ENCODE data around the gene MSI2. TPM values are rescaled to one million over a fixed set of nuclear protein-coding genes. Genes with fewer than 3 reads are reported as not detected.
A peak's percentile ranks its signal among the peaks of the same experiment; 100 is the strongest.

MSI2 gene
- total RNA-seq, 2 donors from 2014 or later, result 53.1 to 74.0 TPM

GRCh38 chr17:57485566-57485865 lies 229.2 kb downstream of the MSI2 start:
- WGBS, result 75% methylated on average over 4 of the region's 4 CpGs
- no peaks in the 10 kb centered on the region for H3K27me3 ChIP-seq (replicated peaks; ENCODE audit: insufficient read depth)
- DNase-seq (ENCODE audit: low spot score), result no peak
- no peaks in the 10 kb centered on the region for H3K36me3 ChIP-seq
- H3K9me3 ChIP-seq, result no peaks in the 10 kb centered on the region
- TF ChIP-seq CTCF (IDR thresholded peaks at IDR 0.05) (no peak), POLR2AphosphoS5 (IDR thresholded peaks at IDR 0.05) (no peak), POLR2A (IDR thresholded peaks at IDR 0.05) (no peak)
- H3K4me3 ChIP-seq, result no peak overlapping the region
- no peak overlapping the region for H3K27ac ChIP-seq
- intact Hi-C loops (cut with DNase I), result no loop called here
- peaks cover 12% of the 10 kb centered on the region for H3K4me1 ChIP-seq (replicated peaks)

GRCh38 chr17:57485916-57486881 lies 229.9 kb downstream of the MSI2 start:
- Histone ChIP-seq H3K27me3 (replicated peaks; ENCODE audit: insufficient read depth) (no peaks in the 10 kb centered on the region), H3K4me3 (no peak overlapping the region), H3K27ac (no peak overlapping the region), H3K36me3 (no peaks in the 10 kb centered on the region), H3K9me3 (no peaks in the 10 kb centered on the region), H3K4me1 (replicated peaks) (peaks cover 9% of the 10 kb centered on the region)
- DNase-seq (ENCODE audit: low spot score), result no peak
- 49% methylated on average over 13 of the region's 13 CpGs for WGBS
- intact Hi-C loops (cut with DNase I), result no loop called here
- TF ChIP-seq CTCF (IDR thresholded peaks at IDR 0.05) (no peak), POLR2A (IDR thresholded peaks at IDR 0.05) (no peak), POLR2AphosphoS5 (IDR thresholded peaks at IDR 0.05) (no peak)

GRCh38 chr17:57486882-57487301 lies 230.6 kb downstream of the MSI2 start:
- H3K27ac ChIP-seq, result no peak overlapping the region
- H3K27me3 ChIP-seq (replicated peaks; ENCODE audit: insufficient read depth), result no peaks in the 10 kb centered on the region
- DNase-seq (ENCODE audit: low spot score), result peak; percentile 28
- no peak for TF ChIP-seq POLR2A (IDR thresholded peaks at IDR 0.05)
- TF ChIP-seq CTCF (IDR thresholded peaks at IDR 0.05), result no peak
- no peak for TF ChIP-seq POLR2AphosphoS5 (IDR thresholded peaks at IDR 0.05)
- H3K4me1 ChIP-seq (replicated peaks), result peaks cover 9% of the 10 kb centered on the region
- H3K4me3 ChIP-seq, result no peak overlapping the region
- whole genome bisulfite sequencing, result 43% methylated on average over 4 of the region's 4 CpGs
- H3K36me3 ChIP-seq, result no peaks in the 10 kb centered on the region
- intact Hi-C loops (cut with DNase I), result no loop called here
- H3K9me3 ChIP-seq, result no peaks in the 10 kb centered on the region

- H3K4me1 ChIP-seq (replicated peaks), result peaks cover 9% of the 10 kb centered on the region
- no peaks in the 10 kb centered on the region for H3K36me3 ChIP-seq
- intact Hi-C loops (cut with DNase I), result no loop called here
- TF ChIP-seq POLR2AphosphoS5 (IDR thresholded peaks at IDR 0.05), result no peak
- no peak for TF ChIP-seq POLR2A (IDR thresholded peaks at IDR 0.05)
- no peak for TF ChIP-seq CTCF (IDR thresholded peaks at IDR 0.05)
- WGBS, result 50% methylated on average over 5 of the region's 5 CpGs
- H3K27ac ChIP-seq, result no peak overlapping the region
- H3K9me3 ChIP-seq, result no peaks in the 10 kb centered on the region
- H3K4me3 ChIP-seq, result no peak overlapping the region
- DNase-seq (ENCODE audit: low spot score), result no peak
- H3K27me3 ChIP-seq (replicated peaks; ENCODE audit: insufficient read depth), result no peaks in the 10 kb centered on the region
Measured at GRCh38 chr17:57487573-57487972, 231.2 kb downstream of the MSI2 start.

GRCh38 chr17:57488856-57489255 lies 232.5 kb downstream of the MSI2 start:
- H3K36me3 ChIP-seq, result no peaks in the 10 kb centered on the region
- H3K27ac ChIP-seq, result no peak overlapping the region
- no peaks in the 10 kb centered on the region for H3K9me3 ChIP-seq
- H3K4me1 ChIP-seq (replicated peaks), result peaks cover 9% of the 10 kb centered on the region
- DNase-seq (ENCODE audit: low spot score), result no peak
- H3K4me3 ChIP-seq, result no peak overlapping the region
- intact Hi-C loops (cut with DNase I), result no loop called here
- H3K27me3 ChIP-seq (replicated peaks; ENCODE audit: insufficient read depth), result no peaks in the 10 kb centered on the region
- TF ChIP-seq CTCF (IDR thresholded peaks at IDR 0.05) (no peak), POLR2AphosphoS5 (IDR thresholded peaks at IDR 0.05) (no peak), POLR2A (IDR thresholded peaks at IDR 0.05) (no peak)
- 87% methylated on average over 9 of the region's 9 CpGs for WGBS
